PFSK-1 (cell line): Measurements from ENCODE around the gene C1orf167.

Experiments
- SIN3A ChIP-seq: IDR thresholded peaks from 2 replicates; pipeline ENCODE4 v1.6.1; 2012; ENCODE audit warnings: mild to moderate bottlenecking, low read length, moderate library complexity, borderline replicate concordance; ENCODE audit not compliant: insufficient read depth
- TAF1 ChIP-seq: IDR thresholded peaks from 2 replicates; pipeline ENCODE4 v1.6.1; 2012; ENCODE audit warnings: low read length, control low read depth, borderline replicate concordance; ENCODE audit not compliant: insufficient read depth

GRCh38 chr1:11713095-11713494 is 48.9 kb upstream of the C1orf167 start:
- TF ChIP-seq TAF1 (no peak), SIN3A (no peak)
